Measurements from ENCODE around the gene PPA2.

Gene PPA2

DNA sequence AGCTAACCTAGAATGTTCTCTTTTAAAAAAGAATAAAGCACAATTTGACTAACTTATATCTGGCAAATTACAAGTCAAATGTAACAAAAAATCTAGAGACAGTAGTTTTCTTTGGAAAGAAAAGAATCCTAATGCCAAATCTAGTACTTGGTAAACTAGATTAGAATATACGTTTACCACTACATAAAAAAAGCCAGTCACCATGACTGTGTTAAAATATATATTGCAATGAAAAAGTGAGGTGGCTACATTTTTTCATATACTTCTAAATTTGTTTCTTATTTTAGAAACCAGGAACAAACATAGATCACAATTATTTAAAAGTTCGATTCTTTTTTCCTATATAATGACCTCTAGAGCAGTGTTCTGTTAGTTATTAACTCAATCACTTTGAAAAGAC, 29.6 kb upstream of the PPA2 start:
- TF ChIP-seq, protein P1, sequence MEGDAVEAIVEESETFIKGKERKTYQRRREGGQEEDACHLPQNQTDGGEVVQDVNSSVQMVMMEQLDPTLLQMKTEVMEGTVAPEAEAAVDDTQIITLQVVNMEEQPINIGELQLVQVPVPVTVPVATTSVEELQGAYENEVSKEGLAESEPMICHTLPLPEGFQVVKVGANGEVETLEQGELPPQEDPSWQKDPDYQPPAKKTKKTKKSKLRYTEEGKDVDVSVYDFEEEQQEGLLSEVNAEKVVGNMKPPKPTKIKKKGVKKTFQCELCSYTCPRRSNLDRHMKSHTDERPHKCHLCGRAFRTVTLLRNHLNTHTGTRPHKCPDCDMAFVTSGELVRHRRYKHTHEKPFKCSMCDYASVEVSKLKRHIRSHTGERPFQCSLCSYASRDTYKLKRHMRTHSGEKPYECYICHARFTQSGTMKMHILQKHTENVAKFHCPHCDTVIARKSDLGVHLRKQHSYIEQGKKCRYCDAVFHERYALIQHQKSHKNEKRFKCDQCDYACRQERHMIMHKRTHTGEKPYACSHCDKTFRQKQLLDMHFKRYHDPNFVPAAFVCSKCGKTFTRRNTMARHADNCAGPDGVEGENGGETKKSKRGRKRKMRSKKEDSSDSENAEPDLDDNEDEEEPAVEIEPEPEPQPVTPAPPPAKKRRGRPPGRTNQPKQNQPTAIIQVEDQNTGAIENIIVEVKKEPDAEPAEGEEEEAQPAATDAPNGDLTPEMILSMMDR (IDR thresholded peaks at IDR 0.05; ENCODE audit: low read depth, low read length, missing control alignments), result no peak
- no peak overlapping the region for H3K4me3 ChIP-seq (ENCODE audit: low read depth, low read length)
- in situ Hi-C loops (cut with HindIII; ENCODE audit: low sequenced_read_pairs), result no loop called here
- no peak for DNase-seq (ENCODE audit: low read depth)

DNA sequence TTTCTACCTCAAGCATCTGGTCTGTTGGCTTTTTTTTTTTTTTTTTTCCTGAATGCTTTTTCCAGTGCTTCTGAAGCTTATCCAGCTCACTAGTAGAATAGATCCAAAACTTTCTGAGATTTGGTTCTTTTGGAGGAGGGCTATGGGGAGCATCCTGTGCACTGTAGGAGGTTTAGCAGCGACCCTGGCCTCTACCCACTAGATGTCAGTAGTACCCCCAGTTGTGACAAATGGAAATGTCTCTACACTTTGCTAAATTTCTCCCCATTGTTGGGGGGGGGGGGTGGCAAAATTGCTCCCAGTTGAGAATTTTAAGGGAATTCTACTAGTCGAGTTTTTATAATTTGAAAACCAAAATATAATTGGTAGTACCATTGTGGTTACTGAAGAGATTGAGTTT, 23.0 kb upstream of the PPA2 start:
- H3K4me3 ChIP-seq (ENCODE audit: low read depth, low read length), result no peak overlapping the region
- in situ Hi-C loops (cut with HindIII; ENCODE audit: low sequenced_read_pairs), result no loop called here
- DNase-seq (ENCODE audit: low read depth), result no peak
- TF ChIP-seq, protein P1 (IDR thresholded peaks at IDR 0.05; ENCODE audit: low read depth, low read length, missing control alignments), result peak; percentile 24

DNA sequence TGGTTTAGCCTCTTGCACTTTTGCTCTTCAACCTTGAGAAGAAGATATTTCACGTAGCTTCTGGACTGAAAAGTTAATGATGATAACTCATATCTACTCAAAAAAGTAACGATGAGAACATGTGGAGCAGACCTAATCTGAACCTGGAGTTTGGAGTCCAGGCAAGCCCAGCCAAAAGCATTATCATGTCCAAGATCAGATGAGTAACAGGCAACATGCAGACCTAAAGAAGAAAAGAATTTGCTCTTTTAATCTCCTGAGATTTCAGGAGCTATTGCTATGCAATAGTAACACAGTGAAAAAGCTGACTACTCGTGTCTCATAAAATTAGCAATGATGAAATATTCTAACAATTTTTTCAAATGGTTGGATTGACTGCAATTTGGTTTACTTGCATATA, 21.8 kb upstream of the PPA2 start:
- DNase-seq (ENCODE audit: low read depth), result no peak
- no peak overlapping the region for H3K4me3 ChIP-seq (ENCODE audit: low read depth, low read length)
- in situ Hi-C loops (cut with HindIII; ENCODE audit: low sequenced_read_pairs), result no loop called here
- TF ChIP-seq, protein P1 (IDR thresholded peaks at IDR 0.05; ENCODE audit: low read depth, low read length, missing control alignments), result no peak

DNA sequence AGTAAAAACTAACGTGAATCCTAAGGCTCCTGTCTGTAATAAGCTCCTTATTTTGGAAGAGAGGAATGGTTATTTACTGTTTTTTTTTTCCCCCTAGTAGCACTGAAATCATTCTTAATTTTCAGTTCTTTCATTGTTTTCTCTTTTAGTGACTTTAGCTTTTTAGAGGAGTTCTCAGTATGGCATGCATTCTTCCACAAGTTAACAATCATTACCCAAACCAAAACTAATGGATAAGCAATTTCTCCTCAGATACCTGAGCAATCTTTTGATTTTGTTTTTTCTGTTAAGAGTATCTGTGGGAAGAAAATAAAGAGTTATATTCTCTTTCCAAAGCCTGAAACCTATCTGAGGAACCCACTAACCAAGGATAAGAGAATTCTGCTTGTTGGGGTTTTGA, 16.7 kb upstream of the PPA2 start:
- TF ChIP-seq, protein P1 (IDR thresholded peaks at IDR 0.05; ENCODE audit: low read depth, low read length, missing control alignments), result no peak
- DNase-seq (ENCODE audit: low read depth), result no peak
- in situ Hi-C loops (cut with HindIII; ENCODE audit: low sequenced_read_pairs), result no loop called here

DNA sequence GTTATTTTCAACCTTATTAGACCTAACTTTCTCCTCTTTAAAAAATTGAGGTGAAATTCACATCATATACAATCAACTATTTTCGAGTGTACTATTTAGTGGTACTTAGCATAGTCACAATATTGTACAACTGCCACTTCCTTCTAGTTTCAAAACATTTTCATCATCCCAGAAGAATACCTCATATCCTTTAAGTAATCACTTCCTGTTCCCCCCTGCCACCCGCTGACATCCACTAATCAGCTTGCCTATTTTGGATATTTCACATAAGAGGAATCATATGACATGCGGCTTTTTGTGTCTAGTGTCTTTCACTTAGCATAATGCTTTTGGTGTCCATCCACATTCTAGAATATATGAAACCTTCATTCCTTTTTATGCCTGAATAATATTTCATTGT, 10.0 kb upstream of the PPA2 start:
- DNase-seq (ENCODE audit: low read depth), result no peak
- in situ Hi-C loops (cut with HindIII; ENCODE audit: low sequenced_read_pairs), result no loop called here
- no peak overlapping the region for H3K4me3 ChIP-seq (ENCODE audit: low read depth, low read length)
- TF ChIP-seq, protein P1 (IDR thresholded peaks at IDR 0.05; ENCODE audit: low read depth, low read length, missing control alignments), result no peak

More for the DNA sequence above, 16.7 kb upstream of the PPA2 start:
- H3K4me3 ChIP-seq (ENCODE audit: low read depth, low read length), result no peak overlapping the region

DNA sequence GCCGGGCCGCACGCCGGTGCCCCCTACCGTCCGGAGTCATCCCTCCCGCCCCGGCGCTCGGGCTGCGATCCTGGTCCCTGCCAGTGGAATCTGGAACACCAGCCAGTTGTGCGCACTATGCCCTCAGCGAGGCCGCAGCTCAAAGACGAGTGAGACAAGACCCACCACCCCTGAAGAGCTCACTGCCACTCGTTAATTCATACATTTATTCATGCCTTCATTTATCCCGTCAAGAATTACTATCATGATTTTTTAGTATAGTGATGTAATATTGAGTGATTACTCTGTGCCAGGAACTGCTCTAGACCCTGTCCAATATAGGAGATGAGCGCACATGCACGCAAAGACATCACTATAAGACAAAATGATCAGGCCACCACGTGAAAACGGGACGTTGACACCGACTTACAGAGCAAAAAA, 247 bp upstream of the PPA2 start:
- TF ChIP-seq, protein P1 (IDR thresholded peaks at IDR 0.05; ENCODE audit: low read depth, low read length, missing control alignments), result peak; percentile 89
- peak overlapping the region; percentile 89 for H3K4me3 ChIP-seq (ENCODE audit: low read depth, low read length)
- in situ Hi-C loops (cut with HindIII; ENCODE audit: low sequenced_read_pairs), result no loop called here
- DNase-seq (ENCODE audit: low read depth), result peak; percentile 62

DNA sequence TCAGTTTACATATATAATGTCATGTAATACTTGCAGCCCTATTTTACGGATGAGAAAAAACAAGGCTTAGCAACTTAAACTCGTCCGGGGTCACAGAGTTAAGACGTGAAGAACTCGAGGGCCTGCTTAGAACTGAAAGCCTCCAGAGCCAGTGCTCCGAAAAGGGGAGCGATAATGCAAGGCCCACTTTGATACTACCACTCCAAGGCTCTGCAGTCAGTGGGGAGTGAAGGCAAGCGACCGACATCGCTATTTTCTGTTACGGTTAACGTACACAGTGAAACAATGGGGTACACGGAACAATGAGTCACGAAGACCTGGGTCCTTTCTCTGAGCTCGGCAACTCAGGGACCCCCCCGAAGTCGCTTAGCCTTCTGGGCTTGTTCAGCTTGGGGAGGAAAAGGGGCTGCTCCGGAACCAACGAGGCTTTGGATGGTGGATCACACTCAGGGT, 965 bp downstream of the PPA2 start:
- peak overlapping the region; percentile 89 for H3K4me3 ChIP-seq (ENCODE audit: low read depth, low read length)
- DNase-seq (ENCODE audit: low read depth), result no peak
- in situ Hi-C loops (cut with HindIII; ENCODE audit: low sequenced_read_pairs), result no loop called here
- TF ChIP-seq, protein P1 (IDR thresholded peaks at IDR 0.05; ENCODE audit: low read depth, low read length, missing control alignments), result no peak
